RWPE1 (cell line): ENCODE data around the gene DVL2.

Source experiments
- CTCF ChIA-PET: fragments of 350-600 bp; sonication (Branson Sonifier 250); formaldehyde crosslinking; extraction: SDS; loops from one replicate; lab custom pipeline; 2021; lab: Yijun Ruan, JAX
- POLR2A ChIA-PET: fragments of 400-600 bp; formaldehyde crosslinking; extraction: SDS; loops from one replicate; lab custom pipeline; 2020; ENCODE audit warnings: antibody characterized with exemption; ENCODE audit not compliant: low non-redundant PET; lab: Yijun Ruan, JAX
- DNase-seq: peaks from one replicate; pipeline ENCODE4 v3.0.0; 2012; ENCODE audit warnings: low spot score
- H3K27ac ChIP-seq: fragments of 450-650 bp; 2 replicates; pipeline ENCODE4 v1.5.1; 2017
- TF ChIP-seq, protein P1 (sequence below): fragments of 450-650 bp; conservative IDR thresholded peaks from 2 replicates; pipeline ENCODE4 v1.5.1; 2017; ENCODE audit warnings: low read depth, mild to moderate bottlenecking

Gene DVL2

DNA sequence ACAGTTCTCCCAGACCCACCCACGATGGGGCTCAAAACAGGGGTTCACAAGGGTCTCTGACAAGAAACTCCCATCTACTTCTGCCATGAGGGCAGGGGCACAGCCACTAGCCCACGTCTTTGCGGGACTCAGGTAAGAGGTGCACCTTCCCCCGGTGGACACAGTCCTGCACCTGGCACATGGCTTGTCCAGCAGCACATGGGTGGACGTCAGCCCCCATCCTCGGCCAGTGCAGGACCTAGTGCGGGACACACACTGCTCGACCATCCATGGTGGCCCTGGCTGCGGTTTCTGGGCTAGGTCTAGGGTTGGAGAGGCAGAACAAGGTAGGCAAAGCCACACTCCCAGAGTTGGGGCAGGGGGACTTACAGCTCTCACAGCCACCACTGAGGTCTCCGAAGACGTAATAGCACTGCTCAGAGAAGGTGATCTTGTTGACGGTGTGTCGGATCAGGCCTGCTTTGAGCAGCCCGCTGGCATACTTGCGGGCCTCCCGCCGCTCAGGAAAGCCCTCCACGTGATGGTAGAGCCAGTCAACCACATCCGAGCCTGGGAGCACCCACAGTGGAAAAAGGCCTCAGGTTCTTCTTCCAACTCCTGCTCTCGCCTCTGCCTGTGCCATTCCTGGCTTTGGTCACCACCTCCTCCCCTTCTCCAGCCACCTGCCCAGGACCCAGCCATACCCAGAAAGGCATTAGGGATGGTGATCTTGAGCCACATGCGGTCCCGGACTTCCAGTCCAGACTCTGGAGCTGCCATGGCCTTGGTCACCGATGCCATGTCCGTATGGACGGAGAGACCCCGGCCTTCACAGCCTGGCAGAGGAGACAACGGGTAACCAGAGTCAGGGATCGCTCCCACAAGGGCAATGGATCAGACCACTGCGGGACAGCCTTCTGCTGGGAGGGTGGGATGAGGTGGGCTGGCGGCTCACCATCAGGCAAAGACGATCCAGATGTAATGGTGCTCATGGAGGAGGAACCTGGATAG is 7.3 kb downstream of the DVL2 start:
- TF ChIP-seq, protein P1, sequence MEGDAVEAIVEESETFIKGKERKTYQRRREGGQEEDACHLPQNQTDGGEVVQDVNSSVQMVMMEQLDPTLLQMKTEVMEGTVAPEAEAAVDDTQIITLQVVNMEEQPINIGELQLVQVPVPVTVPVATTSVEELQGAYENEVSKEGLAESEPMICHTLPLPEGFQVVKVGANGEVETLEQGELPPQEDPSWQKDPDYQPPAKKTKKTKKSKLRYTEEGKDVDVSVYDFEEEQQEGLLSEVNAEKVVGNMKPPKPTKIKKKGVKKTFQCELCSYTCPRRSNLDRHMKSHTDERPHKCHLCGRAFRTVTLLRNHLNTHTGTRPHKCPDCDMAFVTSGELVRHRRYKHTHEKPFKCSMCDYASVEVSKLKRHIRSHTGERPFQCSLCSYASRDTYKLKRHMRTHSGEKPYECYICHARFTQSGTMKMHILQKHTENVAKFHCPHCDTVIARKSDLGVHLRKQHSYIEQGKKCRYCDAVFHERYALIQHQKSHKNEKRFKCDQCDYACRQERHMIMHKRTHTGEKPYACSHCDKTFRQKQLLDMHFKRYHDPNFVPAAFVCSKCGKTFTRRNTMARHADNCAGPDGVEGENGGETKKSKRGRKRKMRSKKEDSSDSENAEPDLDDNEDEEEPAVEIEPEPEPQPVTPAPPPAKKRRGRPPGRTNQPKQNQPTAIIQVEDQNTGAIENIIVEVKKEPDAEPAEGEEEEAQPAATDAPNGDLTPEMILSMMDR, result no peak
- peak overlapping the region; percentile 99 for H3K27ac ChIP-seq
- no peak for DNase-seq
- POLR2A ChIA-PET, result no interaction called here
- CTCF ChIA-PET, result no interaction called here

DNA sequence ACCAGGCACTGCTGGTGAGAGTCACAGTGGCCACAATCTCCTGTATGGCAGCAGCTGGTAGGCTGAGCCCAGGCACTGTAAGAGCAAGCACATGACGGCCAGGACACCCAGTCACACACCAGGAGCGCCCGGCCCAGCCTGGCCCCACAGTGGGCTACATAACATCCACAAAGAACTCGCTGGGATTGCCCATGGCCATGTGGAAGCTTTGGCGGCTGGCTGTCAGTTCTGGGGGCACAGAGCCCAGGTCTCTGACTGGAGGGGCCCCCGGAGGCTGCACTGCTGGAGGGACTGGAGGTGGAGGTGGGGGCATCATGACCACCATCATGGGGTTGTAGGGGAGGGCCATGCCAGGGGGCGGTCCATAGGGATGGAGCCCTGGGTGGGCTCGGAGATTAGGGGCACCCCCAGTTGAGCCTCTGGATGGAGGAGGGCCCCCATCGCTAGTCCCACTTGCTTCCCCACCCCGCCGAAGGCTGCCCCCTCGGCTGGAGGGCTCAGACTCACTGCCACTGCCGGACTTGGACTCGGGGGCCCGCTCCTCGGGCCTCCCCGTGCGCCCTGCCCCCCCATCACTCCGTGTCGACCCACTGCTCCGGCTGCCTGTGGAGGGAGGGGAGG is 8.5 kb downstream of the DVL2 start:
- POLR2A ChIA-PET, result no interaction called here
- H3K27ac ChIP-seq, result peak overlapping the region; percentile 99
- TF ChIP-seq, protein P1, result no peak
- DNase-seq, result no peak
- CTCF ChIA-PET, result no interaction called here

DNA sequence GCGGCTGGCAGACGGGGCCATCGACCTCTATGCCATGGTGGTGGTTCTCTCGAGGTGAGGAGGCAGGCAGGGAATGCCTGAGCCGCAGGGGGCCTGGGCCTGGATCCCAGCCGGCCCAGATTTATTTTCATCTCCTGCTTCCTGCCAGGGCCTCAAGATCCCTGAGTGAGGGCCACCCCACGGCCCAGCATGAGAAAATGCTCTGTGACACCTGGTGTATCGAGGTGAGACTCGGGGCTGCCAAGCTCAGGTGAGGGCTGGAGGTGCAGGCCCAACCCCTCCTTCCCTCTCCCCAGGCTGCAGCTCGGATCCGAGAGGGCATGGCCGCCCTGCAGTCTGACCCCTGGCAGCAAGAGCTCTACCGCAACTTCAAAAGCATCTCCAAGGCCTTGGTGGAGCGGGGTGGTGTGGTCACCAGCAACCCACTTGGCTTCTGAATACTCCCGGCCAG is 9.6 kb downstream of the DVL2 start:
- TF ChIP-seq, protein P1, result no peak
- CTCF ChIA-PET, result interaction anchor here (0.6 kb wide), 2 partner anchors 8 to 60 kb away, joined by 3 to 4 read pairs; no protein-coding TSS in a partner anchor
- H3K27ac ChIP-seq, result peak overlapping the region; percentile 99
- DNase-seq, result no peak
- POLR2A ChIA-PET, result no interaction called here

DNA sequence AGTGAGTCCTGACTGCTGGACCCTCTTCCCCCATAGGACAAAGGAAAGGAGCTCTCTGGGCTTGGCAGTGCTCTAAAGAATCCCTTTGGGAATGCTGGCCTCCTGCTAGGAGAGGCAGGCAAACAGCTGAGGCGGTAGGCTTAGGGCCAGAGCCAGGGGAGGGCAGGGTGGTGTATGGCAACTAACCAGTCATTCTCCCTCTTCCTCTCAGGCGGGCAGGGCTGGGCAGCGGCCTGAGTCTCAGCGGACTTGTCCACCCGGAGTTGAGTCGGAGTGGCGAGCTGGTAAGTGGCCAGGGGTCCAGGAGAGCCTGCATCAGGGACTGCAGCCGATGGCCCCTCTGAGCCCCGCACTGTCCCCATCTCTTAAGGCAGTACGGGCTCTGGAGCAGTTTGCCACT is 10.2 kb downstream of the DVL2 start:
- CTCF ChIA-PET, result interaction anchor here (0.6 kb wide), 1 partner anchor 8 kb away, joined by 3 read pairs; no protein-coding TSS in a partner anchor
- POLR2A ChIA-PET, result no interaction called here
- DNase-seq, result no peak
- TF ChIP-seq, protein P1, result no peak
- peak overlapping the region; percentile 99 for H3K27ac ChIP-seq

DNA sequence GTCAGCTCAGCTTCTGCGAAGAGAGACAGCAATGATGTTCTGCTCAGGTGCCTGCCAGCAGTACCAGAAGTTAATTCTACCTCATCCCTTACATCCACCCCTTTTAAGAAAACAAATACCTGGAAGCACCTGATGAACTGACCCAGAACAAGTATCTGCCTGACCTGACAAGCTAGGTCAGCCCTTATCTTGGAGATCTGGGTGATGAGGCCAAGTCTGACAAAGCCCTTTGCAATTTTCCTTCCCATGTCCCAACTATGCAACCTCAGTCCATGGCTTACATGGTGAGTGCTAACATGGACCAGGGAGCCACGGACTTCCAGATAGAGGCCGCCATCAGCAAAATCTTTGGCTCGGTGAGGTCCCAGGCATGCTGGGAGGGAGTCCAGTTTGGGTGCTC is 10.9 kb downstream of the DVL2 start:
- TF ChIP-seq, protein P1, result no peak
- H3K27ac ChIP-seq, result peak overlapping the region; percentile 99
- CTCF ChIA-PET, result no interaction called here
- no peak for DNase-seq
- POLR2A ChIA-PET, result no interaction called here

DNA sequence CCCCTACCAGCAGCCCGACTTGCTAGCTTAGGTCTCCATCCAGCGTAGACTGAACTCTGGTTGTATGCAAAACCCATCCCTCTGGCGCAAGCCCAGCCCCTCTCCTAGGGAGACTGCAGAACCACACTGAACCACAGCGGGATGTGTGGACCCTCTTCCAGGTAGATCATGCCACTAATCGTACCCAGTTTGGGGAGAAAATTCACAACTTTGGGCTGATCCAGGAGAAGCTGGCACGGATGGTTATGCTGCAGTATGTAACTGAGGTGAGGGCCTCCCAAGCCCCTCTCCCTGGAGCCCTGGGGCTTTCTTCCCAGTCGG is 11.4 kb downstream of the DVL2 start:
- ChIA-PET POLR2A (no interaction called here), CTCF (interaction anchor here (0.9 kb wide), 1 partner anchor 16 kb away, joined by 3 read pairs; no protein-coding TSS in a partner anchor)
- TF ChIP-seq, protein P1, result no peak
- peak overlapping the region; percentile 99 for H3K27ac ChIP-seq
- no peak for DNase-seq
